ENCODE data around the gene ANAPC2.

DNA sequence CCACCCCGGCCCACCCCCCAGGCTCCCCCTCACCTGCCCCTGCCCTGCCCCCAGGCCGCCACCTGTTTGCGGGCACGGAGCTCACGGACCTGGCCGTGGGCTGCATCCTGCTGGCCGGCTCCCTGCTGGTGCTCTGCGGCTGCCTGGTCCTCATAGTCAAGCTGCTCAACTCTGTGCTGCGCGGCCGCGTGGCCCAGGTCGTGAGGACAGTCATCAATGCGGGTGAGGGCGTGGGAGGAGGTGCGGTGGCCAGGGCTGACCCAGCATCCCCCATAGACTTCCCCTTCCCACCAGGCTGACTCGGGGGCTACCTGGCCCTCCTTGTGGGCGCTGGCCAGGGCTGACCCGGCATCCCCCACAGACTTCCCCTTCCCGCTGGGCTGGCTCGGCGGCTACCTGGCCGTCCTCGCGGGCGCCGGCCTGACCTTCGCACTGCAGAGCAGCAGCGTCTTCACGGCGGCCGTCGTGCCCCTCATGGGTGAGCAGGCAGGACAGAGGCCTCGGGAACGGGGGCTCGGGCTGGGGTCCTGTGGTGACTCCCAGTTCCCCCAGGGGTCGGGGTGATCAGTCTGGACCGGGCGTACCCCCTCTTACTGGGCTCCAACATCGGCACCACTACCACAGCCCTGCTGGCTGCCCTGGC, 45.8 kb upstream of the ANAPC2 start:
- TF ChIP-seq, protein P1, sequence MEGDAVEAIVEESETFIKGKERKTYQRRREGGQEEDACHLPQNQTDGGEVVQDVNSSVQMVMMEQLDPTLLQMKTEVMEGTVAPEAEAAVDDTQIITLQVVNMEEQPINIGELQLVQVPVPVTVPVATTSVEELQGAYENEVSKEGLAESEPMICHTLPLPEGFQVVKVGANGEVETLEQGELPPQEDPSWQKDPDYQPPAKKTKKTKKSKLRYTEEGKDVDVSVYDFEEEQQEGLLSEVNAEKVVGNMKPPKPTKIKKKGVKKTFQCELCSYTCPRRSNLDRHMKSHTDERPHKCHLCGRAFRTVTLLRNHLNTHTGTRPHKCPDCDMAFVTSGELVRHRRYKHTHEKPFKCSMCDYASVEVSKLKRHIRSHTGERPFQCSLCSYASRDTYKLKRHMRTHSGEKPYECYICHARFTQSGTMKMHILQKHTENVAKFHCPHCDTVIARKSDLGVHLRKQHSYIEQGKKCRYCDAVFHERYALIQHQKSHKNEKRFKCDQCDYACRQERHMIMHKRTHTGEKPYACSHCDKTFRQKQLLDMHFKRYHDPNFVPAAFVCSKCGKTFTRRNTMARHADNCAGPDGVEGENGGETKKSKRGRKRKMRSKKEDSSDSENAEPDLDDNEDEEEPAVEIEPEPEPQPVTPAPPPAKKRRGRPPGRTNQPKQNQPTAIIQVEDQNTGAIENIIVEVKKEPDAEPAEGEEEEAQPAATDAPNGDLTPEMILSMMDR (IDR thresholded peaks at IDR 0.05): no peak
- TF ChIP-seq POLR2A (IDR thresholded peaks at IDR 0.05) (no peak), POLR2AphosphoS5 (IDR thresholded peaks at IDR 0.05) (no peak)

All from prostate gland (tissue), 2 donors.